H1 (cell line): ENCODE data around the gene CDH1.

Experiments used
- CBX5 ChIP-seq: fragments of 300-800, 300-1000 bp; sonication (generic); IDR thresholded peaks from 2 replicates; pipeline ENCODE4 v1.7.1; 2016; ENCODE audit warnings: antibody characterized with exemption, low read length, low read depth
- EZH2 ChIP-seq: fragments of 200-600 bp; sonication (generic); IDR thresholded peaks from 2 replicates; pipeline ENCODE4 v1.7.1; 2012; ENCODE audit warnings: low read depth, mild to moderate bottlenecking, moderate library complexity, low read length, inconsistent platforms; ENCODE audit not compliant: severe bottlenecking
- JUND ChIP-seq: IDR thresholded peaks from 2 replicates; pipeline ENCODE4 v1.6.1; 2011; ENCODE audit warnings: mild to moderate bottlenecking, improper control_type of control experiment, low read length
- POLR2AphosphoS5 ChIP-seq: IDR thresholded peaks from 2 replicates; pipeline ENCODE4 v1.6.1; 2011; ENCODE audit warnings: low read depth, low read length
- USF2 ChIP-seq: IDR thresholded peaks from 2 replicates; pipeline ENCODE4 v1.6.1; 2011; ENCODE audit warnings: low read length, improper control_type of control experiment
- TF ChIP-seq, protein P1 (sequence below), 3 experiments: IDR thresholded peaks; 1 replicate in 2 of 3; 2 replicates in 1 of 3; pipeline versions ENCODE4 v1.5.1 to v1.6.1; 2011; ENCODE audit warnings: low read length in 3 of 3, mild to moderate bottlenecking in 3 of 3, inconsistent platforms in 2 of 3, low read depth in 1 of 3, moderate library complexity in 1 of 3; ENCODE audit not compliant: insufficient read depth in 1 of 3; ENCODE audit errors: control extremely low read depth in 1 of 3

DNA sequence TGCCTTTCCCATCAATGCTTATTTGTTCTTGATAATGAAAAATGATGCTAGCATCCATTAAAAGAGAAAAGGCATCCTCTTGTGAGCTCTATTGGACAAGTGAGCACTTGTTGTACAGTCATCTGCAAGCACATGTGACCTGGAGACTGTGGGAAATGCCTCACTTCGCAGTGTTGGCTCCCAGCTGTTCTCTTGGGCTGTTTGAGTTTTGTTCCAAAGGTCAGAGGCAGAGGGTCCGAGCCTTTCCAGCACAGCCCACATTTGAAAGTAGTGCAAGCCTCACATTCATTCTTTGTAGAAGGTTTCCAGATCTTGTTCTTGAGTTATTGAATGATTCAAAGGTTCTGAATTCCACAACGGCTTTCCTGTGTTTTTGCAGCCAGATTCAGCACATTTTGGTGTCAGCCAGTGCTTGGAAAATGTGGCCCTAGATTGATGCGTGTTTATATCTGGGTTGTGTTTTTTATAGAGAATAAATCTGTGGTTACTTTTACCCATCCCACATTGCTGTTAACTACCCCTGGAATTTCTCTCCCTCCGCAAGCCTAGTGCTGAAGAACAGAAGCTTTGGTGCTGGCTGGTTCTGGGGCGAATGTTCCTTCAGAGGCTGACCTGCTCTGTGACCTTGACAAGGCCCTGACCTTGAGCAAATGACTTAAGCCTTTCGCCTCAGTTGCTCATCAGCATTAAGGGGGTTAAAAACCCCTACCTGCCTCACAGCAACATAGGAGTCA, 49.8 kb downstream of the CDH1 start:
- TF ChIP-seq, protein P1, sequence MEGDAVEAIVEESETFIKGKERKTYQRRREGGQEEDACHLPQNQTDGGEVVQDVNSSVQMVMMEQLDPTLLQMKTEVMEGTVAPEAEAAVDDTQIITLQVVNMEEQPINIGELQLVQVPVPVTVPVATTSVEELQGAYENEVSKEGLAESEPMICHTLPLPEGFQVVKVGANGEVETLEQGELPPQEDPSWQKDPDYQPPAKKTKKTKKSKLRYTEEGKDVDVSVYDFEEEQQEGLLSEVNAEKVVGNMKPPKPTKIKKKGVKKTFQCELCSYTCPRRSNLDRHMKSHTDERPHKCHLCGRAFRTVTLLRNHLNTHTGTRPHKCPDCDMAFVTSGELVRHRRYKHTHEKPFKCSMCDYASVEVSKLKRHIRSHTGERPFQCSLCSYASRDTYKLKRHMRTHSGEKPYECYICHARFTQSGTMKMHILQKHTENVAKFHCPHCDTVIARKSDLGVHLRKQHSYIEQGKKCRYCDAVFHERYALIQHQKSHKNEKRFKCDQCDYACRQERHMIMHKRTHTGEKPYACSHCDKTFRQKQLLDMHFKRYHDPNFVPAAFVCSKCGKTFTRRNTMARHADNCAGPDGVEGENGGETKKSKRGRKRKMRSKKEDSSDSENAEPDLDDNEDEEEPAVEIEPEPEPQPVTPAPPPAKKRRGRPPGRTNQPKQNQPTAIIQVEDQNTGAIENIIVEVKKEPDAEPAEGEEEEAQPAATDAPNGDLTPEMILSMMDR (IDR thresholded peaks at IDR 0.05; ENCODE audit: control extremely low read depth in 1 of 3, insufficient read depth in 1 of 3, low read depth in 1 of 3, low read length in 3 of 3), result no peak
- TF ChIP-seq EZH2 (no peak), USF2 (no peak), JUND (no peak), CBX5 (no peak), POLR2AphosphoS5 (no peak)
